ENCODE results near the gene PCYT2.

DNA sequence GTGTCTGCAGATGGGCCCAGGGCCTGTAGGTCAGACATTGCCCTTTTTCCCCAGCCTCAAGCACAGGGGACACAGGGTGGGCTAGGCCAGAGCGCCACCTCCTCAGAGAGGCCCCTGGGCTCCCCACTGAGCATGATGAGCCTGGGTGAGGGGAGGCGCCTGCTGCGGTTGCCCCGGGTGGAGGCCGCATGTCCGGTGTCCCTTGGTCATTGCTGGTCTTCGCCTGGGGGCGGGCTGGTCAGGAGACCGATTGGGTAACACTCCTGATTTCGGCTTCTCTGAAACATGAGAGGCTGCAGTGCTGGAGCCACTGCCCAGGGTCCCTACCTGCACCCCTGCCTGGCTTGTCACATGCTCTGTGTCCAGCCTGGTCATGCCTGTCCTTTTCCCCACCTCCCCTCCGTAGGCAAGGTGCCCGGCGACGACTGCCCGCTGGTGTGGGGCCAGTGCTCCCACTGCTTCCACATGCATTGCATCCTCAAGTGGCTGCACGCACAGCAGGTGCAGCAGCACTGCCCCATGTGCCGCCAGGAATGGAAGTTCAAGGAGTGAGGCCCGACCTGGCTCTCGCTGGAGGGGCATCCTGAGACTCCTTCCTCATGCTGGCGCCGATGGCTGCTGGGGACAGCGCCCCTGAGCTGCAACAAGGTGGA lies 11.6 kb downstream of the PCYT2 start:
- TF ChIP-seq, protein P1, sequence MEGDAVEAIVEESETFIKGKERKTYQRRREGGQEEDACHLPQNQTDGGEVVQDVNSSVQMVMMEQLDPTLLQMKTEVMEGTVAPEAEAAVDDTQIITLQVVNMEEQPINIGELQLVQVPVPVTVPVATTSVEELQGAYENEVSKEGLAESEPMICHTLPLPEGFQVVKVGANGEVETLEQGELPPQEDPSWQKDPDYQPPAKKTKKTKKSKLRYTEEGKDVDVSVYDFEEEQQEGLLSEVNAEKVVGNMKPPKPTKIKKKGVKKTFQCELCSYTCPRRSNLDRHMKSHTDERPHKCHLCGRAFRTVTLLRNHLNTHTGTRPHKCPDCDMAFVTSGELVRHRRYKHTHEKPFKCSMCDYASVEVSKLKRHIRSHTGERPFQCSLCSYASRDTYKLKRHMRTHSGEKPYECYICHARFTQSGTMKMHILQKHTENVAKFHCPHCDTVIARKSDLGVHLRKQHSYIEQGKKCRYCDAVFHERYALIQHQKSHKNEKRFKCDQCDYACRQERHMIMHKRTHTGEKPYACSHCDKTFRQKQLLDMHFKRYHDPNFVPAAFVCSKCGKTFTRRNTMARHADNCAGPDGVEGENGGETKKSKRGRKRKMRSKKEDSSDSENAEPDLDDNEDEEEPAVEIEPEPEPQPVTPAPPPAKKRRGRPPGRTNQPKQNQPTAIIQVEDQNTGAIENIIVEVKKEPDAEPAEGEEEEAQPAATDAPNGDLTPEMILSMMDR (tag by site-specific recombination; IDR thresholded peaks at IDR 0.05): no peak
- TF ChIP-seq ZNF366 (tag by site-specific recombination; conservative IDR thresholded peaks at IDR 0.05) (no peak), ZNF239 (tag by site-specific recombination; IDR thresholded peaks at IDR 0.05) (no peak)

Data from HEK293 (cell line).